Superior temporal gyrus (tissue), 1 donor: ENCODE data around the gene IRF2.

ENCODE experiments used
- DNase-seq: peaks from one replicate; pipeline ENCODE4 v3.0.0-alpha.2; 2016; ENCODE audit errors: extremely low spot score

Gene IRF2

GRCh38 chr4:184368290-184368689 lies 106.1 kb downstream of the IRF2 start:
- no peak for DNase-seq

- DNase-seq, result no peak
Observed at GRCh38 chr4:184364100-184364921, 110.0 kb downstream of the IRF2 start.

- DNase-seq, result no peak
Observed at GRCh38 chr4:184363258-184363657, 111.1 kb downstream of the IRF2 start.

GRCh38 chr4:184362396-184362795 lies 112.0 kb downstream of the IRF2 start:
- DNase-seq, result no peak

GRCh38 chr4:184361443-184361842 lies 112.9 kb downstream of the IRF2 start:
- DNase-seq, result no peak

GRCh38 chr4:184359888-184360287 lies 114.5 kb downstream of the IRF2 start:
- no peak for DNase-seq

- no peak for DNase-seq
Observed at GRCh38 chr4:184358521-184359232, 115.7 kb downstream of the IRF2 start.

- no peak for DNase-seq
Observed at GRCh38 chr4:184357772-184358171, 116.6 kb downstream of the IRF2 start.

- no peak for DNase-seq
Observed at GRCh38 chr4:184357165-184357564, 117.2 kb downstream of the IRF2 start.

GRCh38 chr4:184356366-184356765 lies 118.0 kb downstream of the IRF2 start:
- DNase-seq, result no peak

GRCh38 chr4:184355857-184356256 lies 118.5 kb downstream of the IRF2 start:
- DNase-seq, result no peak

- peak; percentile 49 for DNase-seq
Observed at GRCh38 chr4:184355111-184355604, 119.2 kb downstream of the IRF2 start.

GRCh38 chr4:184352891-184353290 lies 121.5 kb downstream of the IRF2 start:
- DNase-seq, result no peak

GRCh38 chr4:184351560-184352451 lies 122.5 kb downstream of the IRF2 start:
- no peak for DNase-seq

- DNase-seq, result no peak
Observed at GRCh38 chr4:184350964-184351363, 123.4 kb downstream of the IRF2 start.

- no peak for DNase-seq
Observed at GRCh38 chr4:184350213-184350817, 124.0 kb downstream of the IRF2 start.

GRCh38 chr4:184349283-184350039 lies 124.9 kb downstream of the IRF2 start:
- no peak for DNase-seq

GRCh38 chr4:184348311-184349233 lies 125.8 kb downstream of the IRF2 start:
- no peak for DNase-seq
